Hindlimb muscle (tissue), 1 donor: ENCODE measurements around the gene RPGR. TPM values are rescaled to one million over a fixed set of nuclear protein-coding genes. Genes with fewer than 3 reads are reported as not detected.

Source experiments
- DNase-seq: peaks from one replicate; pipeline ENCODE4 v3.0.0-alpha.2; 2013
- polyA plus RNA-seq: library from polyadenylated mRNA; unstranded; fragments of 120-200 nt; gene quantifications from one replicate; pipeline ENCODE4 v1.2.1, GENCODE V29; 2013; ENCODE audit not compliant: insufficient read length

The RPGR gene
- polyA plus RNA-seq, 1 donor: 7.7 TPM

GRCh38 chrX:38249965-38250364 is 77.3 kb downstream of the RPGR start:
- no peak for DNase-seq

- DNase-seq: no peak
Observed at GRCh38 chrX:38247051-38247450, 80.3 kb downstream of the RPGR start.

- no peak for DNase-seq
Observed at GRCh38 chrX:38240541-38240940, 86.8 kb downstream of the RPGR start.

- DNase-seq: no peak
Observed at GRCh38 chrX:38236901-38237615, 90.3 kb downstream of the RPGR start.

GRCh38 chrX:38233891-38234667 is 93.2 kb downstream of the RPGR start:
- peak; percentile 68 for DNase-seq

GRCh38 chrX:38232079-38232686 is 95.1 kb downstream of the RPGR start:
- no peak for DNase-seq

GRCh38 chrX:38225093-38225492 is 102.2 kb downstream of the RPGR start:
- no peak for DNase-seq

- no peak for DNase-seq
Observed at GRCh38 chrX:38224160-38224559, 103.1 kb downstream of the RPGR start.

GRCh38 chrX:38221391-38221929 is 105.8 kb downstream of the RPGR start:
- DNase-seq: no peak

GRCh38 chrX:38220415-38221390 is 106.6 kb downstream of the RPGR start, which contains the start of gene SRPX:
SRPX (minus strand) TSS chrX:38220871; CDS start chrX:38220792, 79 bp downstream.
- no peak for DNase-seq

GRCh38 chrX:38220024-38220414 is 107.3 kb downstream of the RPGR start:
- no peak for DNase-seq

Other genes starting within 250 kb of the RPGR start
- gene SRPX, start 106.6 kb downstream of the RPGR start, polyA plus RNA-seq: 54.1 TPM
- gene OTC, start 25.1 kb upstream of the RPGR start, polyA plus RNA-seq: not detected
- 130 TPM for gene TSPAN7, start 234.0 kb upstream of the RPGR start, polyA plus RNA-seq